Endothelial cell (in vitro differentiated cells): ENCODE measurements around the gene CLMN. TPM values are rescaled to one million over a fixed set of nuclear protein-coding genes. Genes with fewer than 3 reads are reported as not detected.

ENCODE experiments used
- DNase-seq: peaks from one replicate; pipeline ENCODE4 v3.0.0; 2021; ENCODE audit warnings: low spot score
- H3K27ac Mint-ChIP-seq: one replicate; pipeline ENCODE4 v1.8.0; 2021; ENCODE audit warnings: mixed read lengths, inconsistent platforms; ENCODE audit not compliant: unreplicated experiment
- H3K27me3 Mint-ChIP-seq: one replicate; pipeline ENCODE4 v1.8.0; 2021; ENCODE audit warnings: mild to moderate bottlenecking, moderate library complexity, mixed read lengths, inconsistent platforms; ENCODE audit not compliant: unreplicated experiment
- H3K36me3 Mint-ChIP-seq: one replicate; pipeline ENCODE4 v1.8.0; 2021; ENCODE audit warnings: mild to moderate bottlenecking, low read depth, mixed read lengths, inconsistent platforms; ENCODE audit not compliant: unreplicated experiment
- H3K4me1 Mint-ChIP-seq: one replicate; pipeline ENCODE4 v1.8.0; 2021; ENCODE audit warnings: mild to moderate bottlenecking, mixed read lengths, inconsistent platforms; ENCODE audit not compliant: unreplicated experiment
- H3K4me3 Mint-ChIP-seq: one replicate; pipeline ENCODE4 v1.8.0; 2021; ENCODE audit warnings: mild to moderate bottlenecking, mixed read lengths, inconsistent platforms; ENCODE audit not compliant: unreplicated experiment
- H3K9me3 Mint-ChIP-seq: one replicate; pipeline ENCODE4 v1.8.0; 2021; ENCODE audit warnings: mixed read lengths, inconsistent platforms; ENCODE audit not compliant: unreplicated experiment
- total RNA-seq: library from RNA; stranded (reverse); fragmentation: NEBNext Ultra II Directional; extraction: Animal tissue kit (Norgen Biotek cat#: 25700); gene quantifications from one replicate; pipeline ENCODE4 v1.2.1, GENCODE V29; 2021; ENCODE audit not compliant: unreplicated experiment
- TF ChIP-seq, protein P1 (sequence below): fragments of 200-600 bp; sonication (generic); IDR thresholded peaks from one replicate; pipeline ENCODE4 v1.5.0; 2021; ENCODE audit warnings: antibody characterized with exemption; ENCODE audit not compliant: unreplicated experiment

CLMN gene
- total RNA-seq, 1 donor from 2014 or later, result 0.46 TPM

DNA sequence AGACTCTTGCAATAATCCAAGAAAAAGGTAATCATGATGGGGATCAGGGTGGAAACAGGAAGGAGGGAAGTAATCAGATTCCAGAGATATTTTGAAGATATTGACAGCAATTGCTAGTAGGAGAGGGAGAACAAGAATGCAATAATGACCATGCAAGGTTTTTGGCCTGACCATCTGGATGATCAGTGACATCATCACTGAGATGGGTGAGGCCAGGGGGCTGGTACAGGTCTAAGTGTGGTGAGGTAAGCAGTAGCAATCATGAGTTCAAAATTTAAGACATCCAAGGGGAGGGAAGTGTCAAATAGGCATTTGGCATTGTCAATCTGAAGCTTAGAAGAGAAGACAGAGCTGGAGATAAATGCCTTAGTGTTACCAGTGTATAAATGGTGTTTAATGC lies 24.8 kb upstream of the CLMN start:
- Mint-ChIP-seq H3K4me3 (no peak overlapping the region), H3K4me1 (no peaks in the 10 kb centered on the region), H3K27me3 (peaks cover 2% of the 10 kb centered on the region), H3K9me3 (no peaks in the 10 kb centered on the region), H3K27ac (no peak overlapping the region), H3K36me3 (no peaks in the 10 kb centered on the region)
- no peak for DNase-seq
- TF ChIP-seq, protein P1, sequence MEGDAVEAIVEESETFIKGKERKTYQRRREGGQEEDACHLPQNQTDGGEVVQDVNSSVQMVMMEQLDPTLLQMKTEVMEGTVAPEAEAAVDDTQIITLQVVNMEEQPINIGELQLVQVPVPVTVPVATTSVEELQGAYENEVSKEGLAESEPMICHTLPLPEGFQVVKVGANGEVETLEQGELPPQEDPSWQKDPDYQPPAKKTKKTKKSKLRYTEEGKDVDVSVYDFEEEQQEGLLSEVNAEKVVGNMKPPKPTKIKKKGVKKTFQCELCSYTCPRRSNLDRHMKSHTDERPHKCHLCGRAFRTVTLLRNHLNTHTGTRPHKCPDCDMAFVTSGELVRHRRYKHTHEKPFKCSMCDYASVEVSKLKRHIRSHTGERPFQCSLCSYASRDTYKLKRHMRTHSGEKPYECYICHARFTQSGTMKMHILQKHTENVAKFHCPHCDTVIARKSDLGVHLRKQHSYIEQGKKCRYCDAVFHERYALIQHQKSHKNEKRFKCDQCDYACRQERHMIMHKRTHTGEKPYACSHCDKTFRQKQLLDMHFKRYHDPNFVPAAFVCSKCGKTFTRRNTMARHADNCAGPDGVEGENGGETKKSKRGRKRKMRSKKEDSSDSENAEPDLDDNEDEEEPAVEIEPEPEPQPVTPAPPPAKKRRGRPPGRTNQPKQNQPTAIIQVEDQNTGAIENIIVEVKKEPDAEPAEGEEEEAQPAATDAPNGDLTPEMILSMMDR, result no peak

DNA sequence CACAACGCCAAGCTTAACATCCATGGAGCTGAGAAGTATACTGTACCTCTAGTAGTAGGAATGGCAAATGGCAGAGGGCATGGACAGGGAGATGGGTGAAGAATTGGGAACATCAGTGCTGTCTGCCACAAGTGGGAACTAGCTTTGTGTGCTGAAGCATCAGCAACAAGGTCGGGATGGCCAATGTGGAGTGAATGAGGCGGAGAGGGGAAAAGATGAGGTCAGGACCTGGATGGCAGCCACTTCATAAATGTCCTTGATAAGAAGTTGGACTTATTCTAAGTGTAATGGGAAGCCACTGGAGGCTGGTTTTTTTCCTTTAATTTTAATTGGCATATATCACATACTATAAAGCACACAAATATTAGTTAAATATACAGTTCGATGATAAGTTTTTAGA lies 21.9 kb upstream of the CLMN start:
- TF ChIP-seq, protein P1, result no peak
- DNase-seq, result no peak
- no peaks in the 10 kb centered on the region for H3K9me3 Mint-ChIP-seq

DNA sequence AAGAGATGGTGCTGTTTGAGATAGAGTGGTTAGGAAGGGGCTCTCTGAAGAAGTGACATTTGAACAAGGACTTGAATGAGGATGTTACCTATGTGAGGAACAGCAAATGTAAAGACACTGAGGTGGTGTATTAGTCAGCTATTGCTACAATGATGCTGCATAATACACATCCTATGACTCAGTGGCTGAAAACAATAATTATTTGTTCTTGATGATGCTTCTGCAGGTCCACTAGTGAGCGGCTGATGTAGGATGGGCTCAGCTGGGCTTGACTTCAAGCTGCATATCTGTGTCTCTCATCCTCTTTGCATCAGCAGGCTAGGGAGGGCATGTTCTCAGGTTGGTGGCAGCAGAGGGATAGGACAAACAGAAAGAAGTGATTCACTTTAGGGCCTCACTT lies 21.4 kb upstream of the CLMN start:
- no peak overlapping the region for H3K4me3 Mint-ChIP-seq
- no peaks in the 10 kb centered on the region for H3K36me3 Mint-ChIP-seq
- no peaks in the 10 kb centered on the region for H3K4me1 Mint-ChIP-seq
- no peaks in the 10 kb centered on the region for H3K9me3 Mint-ChIP-seq
- TF ChIP-seq, protein P1, result no peak
- H3K27me3 Mint-ChIP-seq, result peaks cover 1% of the 10 kb centered on the region
- no peak for DNase-seq
- no peak overlapping the region for H3K27ac Mint-ChIP-seq

More for the DNA sequence above, 21.9 kb upstream of the CLMN start:
- Mint-ChIP-seq H3K27ac (no peak overlapping the region), H3K4me1 (no peaks in the 10 kb centered on the region), H3K4me3 (no peak overlapping the region), H3K36me3 (no peaks in the 10 kb centered on the region), H3K27me3 (peaks cover under 1% of the 10 kb centered on the region)

DNA sequence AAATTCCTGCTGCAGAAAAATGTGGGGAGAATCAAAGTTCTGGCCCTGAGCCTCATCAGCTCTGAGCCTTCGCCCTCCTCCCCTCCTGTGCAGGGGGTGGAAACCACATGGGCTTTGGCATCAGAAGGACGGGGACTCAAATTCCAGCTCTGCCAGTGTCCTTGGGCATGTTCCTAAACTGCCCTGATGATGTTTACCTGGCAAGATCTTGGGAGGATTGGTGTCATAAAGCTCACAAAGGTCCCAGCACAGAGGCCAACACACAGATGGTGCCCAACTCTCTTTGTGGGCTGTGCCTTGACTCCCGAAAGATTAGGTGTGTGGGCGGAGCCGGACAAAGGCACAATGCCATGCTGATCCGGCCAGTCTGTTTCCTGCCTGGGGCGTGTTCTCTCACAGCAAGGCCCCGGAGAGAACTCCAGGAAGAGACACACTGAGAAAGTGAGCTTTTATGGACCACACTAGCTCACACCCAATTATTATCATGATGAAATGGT lies 20.5 kb upstream of the CLMN start:
- H3K4me3 Mint-ChIP-seq, result no peak overlapping the region
- no peak for DNase-seq
- peaks cover 1% of the 10 kb centered on the region for H3K27me3 Mint-ChIP-seq
- no peaks in the 10 kb centered on the region for H3K9me3 Mint-ChIP-seq
- H3K36me3 Mint-ChIP-seq, result no peaks in the 10 kb centered on the region
- H3K4me1 Mint-ChIP-seq, result no peaks in the 10 kb centered on the region
- TF ChIP-seq, protein P1, result no peak
- H3K27ac Mint-ChIP-seq, result no peak overlapping the region

DNA sequence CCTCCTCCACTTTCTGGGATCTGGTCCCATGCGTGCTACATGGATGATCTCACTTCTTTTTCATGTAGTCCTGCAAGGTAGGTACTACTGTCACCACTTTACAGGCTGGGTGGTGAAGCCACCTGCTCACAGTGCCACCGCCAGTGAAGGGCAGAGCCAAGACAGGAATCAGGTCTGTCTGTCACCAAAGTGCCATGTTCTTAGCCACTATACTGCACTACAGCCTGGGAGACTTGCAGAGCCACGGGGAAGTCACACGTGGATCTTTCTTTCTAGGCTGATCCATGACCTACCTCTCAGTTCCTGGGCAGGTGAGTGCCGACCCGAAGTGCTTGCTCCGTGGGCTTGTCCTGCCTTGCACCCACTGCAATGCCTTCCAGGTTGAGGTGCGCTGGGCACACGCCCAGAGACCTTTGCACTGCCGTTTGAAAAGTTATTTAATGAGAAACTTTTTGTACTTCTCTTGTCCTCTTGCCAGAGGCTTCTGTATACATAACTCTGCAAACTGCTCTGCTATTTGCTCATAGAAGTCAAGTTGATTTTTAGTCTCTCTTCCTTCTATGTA lies 19.7 kb upstream of the CLMN start:
- H3K27ac Mint-ChIP-seq, result no peak overlapping the region
- H3K36me3 Mint-ChIP-seq, result no peaks in the 10 kb centered on the region
- no peak overlapping the region for H3K4me3 Mint-ChIP-seq
- no peak for DNase-seq
- no peaks in the 10 kb centered on the region for H3K9me3 Mint-ChIP-seq
- peaks cover 1% of the 10 kb centered on the region for H3K27me3 Mint-ChIP-seq
- no peaks in the 10 kb centered on the region for H3K4me1 Mint-ChIP-seq
- TF ChIP-seq, protein P1, result no peak
